K562 (cell line): ENCODE results near the gene UPF2. TPM values are rescaled to one million over a fixed set of nuclear protein-coding genes. Genes with fewer than 3 reads are reported as not detected.

Source experiments
- CHD2 ChIP-seq: IDR thresholded peaks from 2 replicates; pipeline ENCODE4 v1.6.1; 2011; ENCODE audit warnings: low read depth, low read length
- CLOCK ChIP-seq: fragments of 250-450 bp; sonication (Bioruptor Pico); IDR thresholded peaks from 2 replicates; pipeline ENCODE4 v1.4.0; 2020; ENCODE audit warnings: mild to moderate bottlenecking, moderate library complexity, borderline replicate concordance
- CREB3 ChIP-seq: fragments of 450-650 bp; conservative IDR thresholded peaks from 2 replicates; pipeline ENCODE4 v1.6.1; 2016; ENCODE audit warnings: missing genetic modification characterization, low read depth, mild to moderate bottlenecking, missing compliant biosample characterization, moderate library complexity
- E2F6 ChIP-seq, 2 experiments: IDR thresholded peaks; 2 replicates each; pipeline ENCODE4 v1.6.1; 2011; ENCODE audit warnings: borderline replicate concordance in 1 of 2, control low read depth in 1 of 2, low read depth in 1 of 2, low read length in 1 of 2, mild to moderate bottlenecking in 1 of 2, mixed read lengths in 1 of 2, moderate library complexity in 1 of 2; ENCODE audit not compliant: insufficient read depth in 1 of 2, insufficient read length in 1 of 2, poor library complexity in 1 of 2, severe bottlenecking in 1 of 2; ENCODE audit errors: extremely low read depth in 1 of 2
- ETV6 ChIP-seq, 3 experiments: fragments of 150-350 bp in 1 of 3; sonication (generic) in 1 of 3; formaldehyde crosslinking in 1 of 3; IDR thresholded peaks; 2 replicates each; pipeline versions ENCODE4 v1.6.1 to v1.8.0; 2014 to 2022; ENCODE audit warnings: borderline replicate concordance in 2 of 3, low read depth in 2 of 3, antibody characterized with exemption in 1 of 3, low read length in 1 of 3, mild to moderate bottlenecking in 1 of 3, missing genetic modification reagents in 1 of 3
- L3MBTL2 ChIP-seq: fragments of 450-650 bp; IDR thresholded peaks from 2 replicates; pipeline ENCODE4 v1.6.1; 2016; ENCODE audit warnings: mild to moderate bottlenecking, moderate library complexity
- MBD1 ChIP-seq: fragments of 250-450 bp; sonication (Bioruptor Pico); IDR thresholded peaks from 2 replicates; pipeline ENCODE4 v1.8.0; 2022; ENCODE audit warnings: inconsistent platforms
- MCM5 ChIP-seq: fragments of 450-650 bp; IDR thresholded peaks from 2 replicates; pipeline ENCODE4 v1.6.1; 2016; ENCODE audit warnings: low read depth
- MNT ChIP-seq, 2 experiments: fragments of 450-650 bp; conservative IDR thresholded peaks; 2 replicates each; pipeline ENCODE4 v1.6.1; 2017; ENCODE audit warnings: mild to moderate bottlenecking in 2 of 2, moderate library complexity in 2 of 2
- NELFE ChIP-seq: IDR thresholded peaks from 2 replicates; pipeline ENCODE4 v1.6.1; 2011; ENCODE audit warnings: mild to moderate bottlenecking; ENCODE audit not compliant: insufficient read depth, insufficient read length
- NR2C2 ChIP-seq, 2 experiments: fragments of 200-800 bp in 1 of 2; sonication (Bioruptor generic) in 1 of 2; sonication (generic) in 1 of 2; formaldehyde crosslinking in 1 of 2; IDR thresholded peaks; 2 replicates each; pipeline versions ENCODE4 v1.6.1 to v1.8.0; 2016 to 2022; ENCODE audit warnings: mild to moderate bottlenecking in 1 of 2, missing compliant biosample characterization in 1 of 2, missing genetic modification characterization in 1 of 2, missing genetic modification reagents in 1 of 2
- POLR2AphosphoS2 ChIP-seq: IDR thresholded peaks from 2 replicates; pipeline ENCODE4 v1.6.1; 2012; ENCODE audit warnings: low read length, improper control_type of control experiment
- TSC22D4 ChIP-seq: fragments of 450-650 bp; IDR thresholded peaks from 2 replicates; pipeline ENCODE4 v1.6.1; 2016; ENCODE audit warnings: missing genetic modification characterization, missing biosample characterization, control low read depth
- ZBTB7A ChIP-seq: IDR thresholded peaks from 2 replicates; pipeline ENCODE4 v1.6.1; 2011; ENCODE audit warnings: low read depth, mild to moderate bottlenecking, low read length, moderate library complexity, borderline replicate concordance; ENCODE audit not compliant: control insufficient read depth
- ZNF75A ChIP-seq: fragments of 450-650 bp; formaldehyde crosslinking; IDR thresholded peaks from 2 replicates; pipeline ENCODE4 v1.4.0; 2020; ENCODE audit warnings: mild to moderate bottlenecking
- polyA plus RNA-seq, 8 experiments: library from polyadenylated mRNA; depleted of rRNA in 4 of 8; stranded (reverse) in 5 of 8; unstranded in 3 of 8; fragments of >200 nt; fragmentation: Nextera tagmentation in 2 of 8; fragmentation: Illumina TruSeq in 1 of 8; extraction: Ambion mirVana in 2 of 8; extraction: Trizol in 1 of 8; gene quantifications; 2 replicates each; pipeline versions ENCODE4 v1.2.1 to v1.2.3, GENCODE V29; 2011 to 2014; ENCODE audit warnings: inconsistent platforms in 1 of 8, missing spikeins in 1 of 8
- total RNA-seq, 7 experiments: library from RNA; depleted of rRNA in 6 of 7; stranded (reverse); fragments of >200 nt in 6 of 7; fragmentation: Illumina TruSeq in 2 of 7; extraction: Trizol in 2 of 7; gene quantifications; 2 replicates each; pipeline versions ENCODE4 v1.2.1 to v1.2.3, GENCODE V29; 2011 to 2021; ENCODE audit warnings: low replicate concordance in 1 of 7

UPF2 gene
- total and polyA plus RNA-seq, 9 of the 15 experiments (the other 6 are each of a cell fraction or from before 2014, with no cell fraction given) = 13.9 to 37.7 (median 23.7) TPM

GRCh38 chr10:11875494-11876281, 166.9 kb downstream of the UPF2 start (continued):
- TF ChIP-seq E2F6 (IDR thresholded peaks at IDR 0.05; ENCODE audit: borderline replicate concordance in 1 of 2, extremely low read depth in 1 of 2, insufficient read depth in 1 of 2, insufficient read length in 1 of 2, low read depth in 1 of 2, low read length in 1 of 2, poor library complexity in 1 of 2, severe bottlenecking in 1 of 2) (peak in 1 of 2 experiments; percentile 59), ETV6 (IDR thresholded peaks at IDR 0.05; ENCODE audit: borderline replicate concordance in 1 of 2, low read depth in 2 of 2, low read length in 1 of 2) (no peak), ETV6 (CRISPR knock-in tag; IDR thresholded peaks at IDR 0.05; ENCODE audit: borderline replicate concordance) (no peak), POLR2AphosphoS2 (no peak), CLOCK (no peak), CREB3 (0 out of 2 replicates have a peak, but pooled peaks have one; percentile 28), L3MBTL2 (0 out of 2 replicates have a peak, but pooled peaks have one; percentile 27), MNT (conservative IDR thresholded peaks at IDR 0.05) (peak; percentile 9 to 13; a peak in 1 of 4 replicates), MCM5 (no peak), NR2C2 (CRISPR knock-in tag; IDR thresholded peaks at IDR 0.05) (no peak), NR2C2 (tag; IDR thresholded peaks at IDR 0.05) (peak; percentile 74), TSC22D4 (tag) (no peak), MBD1 (no peak), ZBTB7A (peak; percentile 80; the same call in 1 of the 2 replicates), CHD2 (no peak), NELFE (no peak), ZNF75A (no peak)
